WTC11 (cell line): Measurements from ENCODE around the gene SLC39A2. TPM values are rescaled to one million over a fixed set of nuclear protein-coding genes. Genes with fewer than 3 reads are reported as not detected.

Source experiments
- ATAC-seq: fragments of 200-7000 bp; cut with Tn5 transposase; 2 replicates; pipeline ENCODE4 v1.10.0; 2021; ENCODE audit warnings: mild to moderate bottlenecking, moderate library complexity
- CTCF ChIA-PET: fragments of 300-600 bp; sonication (Branson Sonifier 250); formaldehyde crosslinking; loops from one replicate; lab custom pipeline; 2021; ENCODE audit warnings: antibody characterized with exemption; lab: Charles Lee
- POLR2A ChIA-PET: fragments of 350-600 bp; sonication (Branson Sonifier 250); formaldehyde crosslinking; loops from one replicate; lab custom pipeline; 2021; ENCODE audit warnings: antibody characterized with exemption; lab: Charles Lee
- DNase-seq: peaks from one replicate; pipeline ENCODE4 v3.0.0; 2021; ENCODE audit warnings: low spot score
- H3K27ac Mint-ChIP-seq: 2 replicates; pipeline ENCODE4 v1.8.0; 2021; ENCODE audit warnings: mixed read lengths
- H3K27me3 Mint-ChIP-seq: 2 replicates; pipeline ENCODE4 v1.8.0; 2021; ENCODE audit warnings: low read depth, mild to moderate bottlenecking, moderate library complexity, mixed read lengths
- H3K36me3 Mint-ChIP-seq: 2 replicates; pipeline ENCODE4 v1.8.0; 2021; ENCODE audit warnings: mixed read lengths
- H3K4me1 Mint-ChIP-seq: 2 replicates; pipeline ENCODE4 v1.8.0; 2022; ENCODE audit warnings: mixed read lengths
- H3K4me3 Mint-ChIP-seq: 2 replicates; pipeline ENCODE4 v1.8.0; 2021; ENCODE audit warnings: mild to moderate bottlenecking, moderate library complexity, mixed read lengths
- H3K9me3 Mint-ChIP-seq: 2 replicates; pipeline ENCODE4 v1.8.0; 2021; ENCODE audit warnings: mixed read lengths
- AFF4 ChIP-seq: sonication (generic); formaldehyde crosslinking; IDR thresholded peaks from 2 replicates; pipeline ENCODE4 v1.8.1; 2023; ENCODE audit warnings: mild to moderate bottlenecking, missing genetic modification reagents, borderline replicate concordance
- ARID4B ChIP-seq: sonication (generic); formaldehyde crosslinking; IDR thresholded peaks from 2 replicates; pipeline ENCODE4 v1.8.0; 2023; ENCODE audit warnings: missing genetic modification reagents, mild to moderate bottlenecking, borderline replicate concordance
- CREB1 ChIP-seq: sonication (generic); formaldehyde crosslinking; IDR thresholded peaks from 2 replicates; pipeline ENCODE4 v1.8.0; 2023; ENCODE audit warnings: mild to moderate bottlenecking, missing genetic modification reagents
- CREM ChIP-seq: sonication (generic); formaldehyde crosslinking; IDR thresholded peaks from 2 replicates; pipeline ENCODE4 v1.8.1; 2022; ENCODE audit warnings: mild to moderate bottlenecking, missing genetic modification reagents, moderate library complexity
- EMX1 ChIP-seq: fragments of 250-450 bp; sonication (Bioruptor Pico); IDR thresholded peaks from 2 replicates; pipeline ENCODE4 v1.8.0; 2021; ENCODE audit warnings: mild to moderate bottlenecking
- HMGA2 ChIP-seq: fragments of 250-450 bp; sonication (Bioruptor Pico); IDR thresholded peaks from 2 replicates; pipeline ENCODE4 v1.4.0; 2021; ENCODE audit warnings: mild to moderate bottlenecking, moderate library complexity
- MAX ChIP-seq: sonication (generic); formaldehyde crosslinking; IDR thresholded peaks from 2 replicates; pipeline ENCODE4 v1.8.0; 2022; ENCODE audit warnings: mild to moderate bottlenecking, missing genetic modification reagents
- MLX ChIP-seq: sonication (generic); formaldehyde crosslinking; IDR thresholded peaks from 2 replicates; pipeline ENCODE4 v1.8.1; 2023; ENCODE audit warnings: mild to moderate bottlenecking, missing genetic modification reagents, moderate library complexity
- NFE2L1 ChIP-seq: sonication (generic); formaldehyde crosslinking; IDR thresholded peaks from 2 replicates; pipeline ENCODE4 v1.8.1; 2023; ENCODE audit warnings: missing genetic modification reagents
- NFYB ChIP-seq: sonication (generic); formaldehyde crosslinking; conservative IDR thresholded peaks from 2 replicates; pipeline ENCODE4 v1.8.0; 2022; ENCODE audit warnings: low read depth, missing genetic modification reagents
- NR3C1 ChIP-seq: sonication (generic); formaldehyde crosslinking; conservative IDR thresholded peaks from 2 replicates; pipeline ENCODE4 v1.8.1; 2023; ENCODE audit warnings: low read depth, mild to moderate bottlenecking, missing genetic modification reagents
- TP53 ChIP-seq: sonication (generic); formaldehyde crosslinking; IDR thresholded peaks from 2 replicates; pipeline ENCODE4 v1.8.1; 2023; ENCODE audit warnings: mild to moderate bottlenecking, missing genetic modification reagents
- USF1 ChIP-seq: sonication (generic); formaldehyde crosslinking; IDR thresholded peaks from 2 replicates; pipeline ENCODE4 v1.8.0; 2022; ENCODE audit warnings: mild to moderate bottlenecking, missing genetic modification reagents
- USF2 ChIP-seq: sonication (generic); formaldehyde crosslinking; IDR thresholded peaks from 2 replicates; pipeline ENCODE4 v1.8.1; 2023; ENCODE audit warnings: mild to moderate bottlenecking, missing genetic modification reagents, moderate library complexity
- ZNF219 ChIP-seq: sonication (generic); formaldehyde crosslinking; IDR thresholded peaks from 2 replicates; pipeline ENCODE4 v1.8.0; 2023; ENCODE audit warnings: missing genetic modification reagents, mild to moderate bottlenecking, borderline replicate concordance
- ZNF532 ChIP-seq: fragments of 250-450 bp; sonication (Bioruptor Pico); IDR thresholded peaks from 2 replicates; pipeline ENCODE4 v1.9.0; 2021; ENCODE audit warnings: mild to moderate bottlenecking, borderline replicate concordance
- total RNA-seq: library from RNA; stranded (reverse); gene quantifications from 3 replicates; pipeline ENCODE4 v1.2.3, GENCODE V29; 2021
- TF ChIP-seq, protein P1 (sequence below): sonication (generic); formaldehyde crosslinking; IDR thresholded peaks from 2 replicates; pipeline ENCODE4 v1.8.1; 2023; ENCODE audit warnings: mild to moderate bottlenecking, missing genetic modification reagents

Gene SLC39A2
- total RNA-seq, 1 experiment from 2014 or later, result not detected

GRCh38 chr14:21019366-21019765 lies 20.3 kb downstream of the SLC39A2 start:
- TF ChIP-seq, protein P1, sequence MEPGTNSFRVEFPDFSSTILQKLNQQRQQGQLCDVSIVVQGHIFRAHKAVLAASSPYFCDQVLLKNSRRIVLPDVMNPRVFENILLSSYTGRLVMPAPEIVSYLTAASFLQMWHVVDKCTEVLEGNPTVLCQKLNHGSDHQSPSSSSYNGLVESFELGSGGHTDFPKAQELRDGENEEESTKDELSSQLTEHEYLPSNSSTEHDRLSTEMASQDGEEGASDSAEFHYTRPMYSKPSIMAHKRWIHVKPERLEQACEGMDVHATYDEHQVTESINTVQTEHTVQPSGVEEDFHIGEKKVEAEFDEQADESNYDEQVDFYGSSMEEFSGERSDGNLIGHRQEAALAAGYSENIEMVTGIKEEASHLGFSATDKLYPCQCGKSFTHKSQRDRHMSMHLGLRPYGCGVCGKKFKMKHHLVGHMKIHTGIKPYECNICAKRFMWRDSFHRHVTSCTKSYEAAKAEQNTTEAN, result no peak
- TF ChIP-seq AFF4, result no peak
- TF ChIP-seq CREM (CRISPR knock-in tag), result no peak
- no peak for TF ChIP-seq USF2 (CRISPR knock-in tag)
- TF ChIP-seq USF1 (CRISPR knock-in tag), result no peak
- TF ChIP-seq MAX (CRISPR knock-in tag), result no peak
- TF ChIP-seq, all 79 proteins: peak for 0
- CTCF ChIA-PET, result interaction anchor here (1.8 to 3.0 kb wide), 2 partner anchors 20 to 48 kb away, joined by 5 to 17 read pairs; no protein-coding TSS in a partner anchor
- Mint-ChIP-seq H3K27ac (no peak overlapping the region), H3K4me3 (no peak overlapping the region), H3K36me3 (peaks cover 6% of the 10 kb centered on the region; the same call in 1 of the 2 replicates), H3K27me3 (peaks cover 24% of the 10 kb centered on the region), H3K9me3 (no peaks in the 10 kb centered on the region), H3K4me1 (peaks cover 31% of the 10 kb centered on the region)
- DNase-seq (no peak), ATAC-seq (no peak)
- POLR2A ChIA-PET, result no interaction called here

DNA sequence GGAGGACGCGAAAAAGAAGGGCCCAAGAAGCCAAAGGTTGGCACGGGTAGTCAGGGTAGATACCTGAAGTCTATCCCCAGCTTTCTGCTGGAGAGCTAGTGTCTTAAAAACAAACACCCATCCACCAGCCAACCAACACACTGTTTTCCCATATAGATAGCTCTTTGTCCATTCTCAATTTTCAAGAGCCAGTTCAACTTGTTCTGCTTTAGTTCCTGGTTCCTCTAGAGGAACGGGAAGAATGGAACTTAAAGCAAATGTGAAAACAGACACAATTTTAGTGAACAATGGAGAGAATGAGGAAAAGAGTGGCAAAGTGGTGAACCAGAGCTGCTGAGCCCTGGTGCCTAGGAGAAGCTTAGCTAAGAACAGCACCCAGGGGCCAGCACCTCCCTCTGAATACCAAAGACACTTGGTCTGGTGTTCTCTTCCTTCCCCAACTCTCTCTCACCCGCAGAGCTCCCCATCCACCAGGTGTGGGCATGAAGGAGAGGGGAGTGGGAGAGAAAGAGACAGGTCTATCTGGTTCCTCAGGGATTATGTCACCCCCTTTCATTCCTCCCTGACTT lies 22.0 kb downstream of the SLC39A2 start:
- H3K27me3 Mint-ChIP-seq, result peaks cover 28% of the 10 kb centered on the region
- peaks cover 24% of the 10 kb centered on the region for H3K4me1 Mint-ChIP-seq
- peaks cover 6% of the 10 kb centered on the region; the same call in 1 of the 2 replicates for H3K36me3 Mint-ChIP-seq
- ChIA-PET POLR2A (no interaction called here), CTCF (interaction anchor here (0.9 to 3.0 kb wide), 3 partner anchors 19 to 50 kb away, joined by 3 to 17 read pairs (median 5); no protein-coding TSS in a partner anchor)
- H3K4me3 Mint-ChIP-seq, result no peak overlapping the region
- ATAC-seq, result no peak
- no peaks in the 10 kb centered on the region for H3K9me3 Mint-ChIP-seq
- no peak for DNase-seq
- no peak overlapping the region for H3K27ac Mint-ChIP-seq
- no peak for TF ChIP-seq EMX1 (CRISPR knock-in tag)
- TF ChIP-seq ZNF532 (CRISPR knock-in tag), result no peak
- TF ChIP-seq NFE2L1 (CRISPR knock-in tag), result no peak
- no peak for TF ChIP-seq ARID4B (CRISPR knock-in tag)
- TF ChIP-seq NFYB (CRISPR knock-in tag), result no peak
- no peak for TF ChIP-seq ZNF219 (CRISPR knock-in tag)
- no peak for TF ChIP-seq CREB1 (CRISPR knock-in tag)
- TF ChIP-seq HMGA2 (CRISPR knock-in tag), result no peak
- no peak for TF ChIP-seq CREM (CRISPR knock-in tag)
- no peak for TF ChIP-seq TP53 (CRISPR knock-in tag)
- no peak for TF ChIP-seq MLX
- TF ChIP-seq NR3C1, result no peak
